Inflammatory macrophage (primary cell): ENCODE measurements around the gene ACLY.
"Not testable (repeated sequence)": the region's sequence is repeated elsewhere in the genome, so short reads cannot be mapped to it uniquely, and the experiment has no call there.

Experiments used
- DNase-seq, 2 donors: peaks; one replicate each; pipeline ENCODE4 v3.0.0-alpha.2; 2020 to 2022

Gene ACLY

DNA sequence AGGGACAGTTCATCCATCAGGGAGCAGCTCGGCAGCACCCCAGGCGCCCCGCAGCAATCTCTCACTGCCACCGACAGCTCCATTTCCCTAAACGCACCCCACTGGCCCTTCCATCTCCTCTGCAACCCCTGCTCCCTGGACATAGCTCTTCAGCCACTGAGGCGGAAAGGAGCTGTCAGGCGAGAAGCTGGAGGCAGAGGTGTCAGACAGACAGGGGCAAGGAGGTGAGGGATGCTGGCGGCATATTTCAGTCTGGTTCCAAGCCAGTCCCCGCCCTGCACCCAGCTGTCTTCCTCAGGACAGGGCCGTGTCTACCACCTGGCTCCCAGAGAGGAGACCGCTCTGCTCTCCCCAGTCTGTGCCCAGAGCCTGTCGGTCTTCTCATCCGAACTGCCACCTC, 9.7 kb downstream of the ACLY start:
- no peak for DNase-seq

GRCh38 chr17:41907633-41908539, 10.9 kb downstream of the ACLY start:
- no peak for DNase-seq

GRCh38 chr17:41907185-41907556, 11.6 kb downstream of the ACLY start:
- DNase-seq: no peak

- DNase-seq: no peak
These were observed 12.1 kb downstream of the ACLY start for GRCh38 chr17:41906465-41907184.

DNA sequence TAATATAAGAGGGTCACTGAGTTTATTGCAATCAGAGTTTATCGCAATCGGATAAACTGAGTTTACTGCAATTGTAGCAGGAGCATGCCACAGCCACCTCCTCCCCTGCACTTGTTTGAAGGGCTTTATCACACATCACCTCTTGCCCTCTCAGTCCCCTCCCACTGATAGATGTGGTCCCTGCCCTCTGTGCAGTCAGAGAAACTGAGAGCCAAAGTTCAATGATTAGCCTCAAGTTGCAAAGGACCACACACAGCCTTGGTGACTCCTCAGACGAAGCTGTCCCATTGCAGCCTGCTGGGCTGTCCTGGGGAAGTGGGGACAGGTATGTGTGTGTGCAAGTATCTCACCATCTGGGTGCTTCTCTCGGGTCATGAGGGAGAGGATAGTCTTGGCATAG, 13.6 kb downstream of the ACLY start:
- no peak for DNase-seq

GRCh38 chr17:41904242-41904841, 14.4 kb downstream of the ACLY start:
- DNase-seq: no peak

- DNase-seq: no peak
These were observed 17.1 kb downstream of the ACLY start for GRCh38 chr17:41901646-41902045.

DNA sequence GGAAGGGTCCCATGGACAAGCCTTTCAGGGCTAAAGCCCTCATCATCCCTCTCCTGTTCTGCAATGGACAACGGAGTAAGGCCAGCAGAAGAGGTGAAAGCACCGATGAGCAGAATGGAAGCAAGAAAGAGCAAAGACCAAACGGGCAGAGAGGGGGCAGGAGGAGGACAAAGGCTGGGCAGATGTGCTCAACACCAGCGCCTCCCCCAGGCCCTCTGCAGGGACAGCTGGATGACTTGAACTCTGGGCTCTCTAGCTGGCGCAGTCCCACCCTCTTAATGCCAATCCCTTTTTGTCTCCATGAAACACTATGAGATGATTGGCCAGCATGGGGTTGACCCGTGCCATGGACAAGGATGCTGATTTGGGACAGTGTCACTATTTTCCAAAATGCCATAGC, 22.0 kb downstream of the ACLY start:
- DNase-seq: no peak

DNA sequence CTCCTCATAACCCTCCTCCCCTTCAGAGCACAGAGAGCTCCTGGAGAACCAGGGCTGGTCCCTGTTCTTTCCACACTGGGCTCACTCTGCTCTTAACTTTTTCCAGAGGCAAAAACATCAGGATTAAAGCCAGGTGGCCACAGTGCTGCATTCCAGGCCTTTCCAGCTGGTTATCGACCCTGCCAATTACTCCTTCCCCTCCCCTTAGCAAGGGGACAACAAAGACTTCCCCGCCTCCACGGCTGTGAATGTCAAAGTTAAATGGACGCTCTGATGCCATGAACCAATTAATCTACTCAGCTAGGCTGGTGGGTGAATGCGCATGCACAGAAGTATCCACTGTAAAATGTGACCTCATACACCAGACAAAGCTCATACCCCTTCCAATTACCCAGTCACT, 23.1 kb downstream of the ACLY start:
- DNase-seq: no peak

GRCh38 chr17:41894791-41895331, 23.9 kb downstream of the ACLY start:
- no peak for DNase-seq

DNA sequence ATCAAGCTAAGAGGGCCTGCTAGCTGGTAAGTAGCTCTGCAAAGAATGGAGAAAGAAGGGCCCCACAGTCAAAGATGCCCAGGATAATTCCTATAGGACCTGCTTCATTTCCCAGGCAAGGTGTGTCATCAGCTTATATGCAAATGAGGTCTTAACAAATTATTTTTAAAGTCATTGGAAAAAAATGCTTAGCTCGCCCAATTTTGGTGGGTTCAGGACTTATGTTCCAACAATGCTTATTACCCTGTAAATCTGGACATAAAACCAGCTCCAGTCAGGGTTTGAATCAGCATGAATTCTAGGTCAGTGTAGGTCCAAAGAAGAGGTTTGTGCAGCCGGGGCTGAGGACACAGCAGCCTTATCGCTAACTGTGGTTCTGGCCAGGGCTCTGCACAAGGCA, 25.4 kb downstream of the ACLY start:
- DNase-seq: no peak

DNA sequence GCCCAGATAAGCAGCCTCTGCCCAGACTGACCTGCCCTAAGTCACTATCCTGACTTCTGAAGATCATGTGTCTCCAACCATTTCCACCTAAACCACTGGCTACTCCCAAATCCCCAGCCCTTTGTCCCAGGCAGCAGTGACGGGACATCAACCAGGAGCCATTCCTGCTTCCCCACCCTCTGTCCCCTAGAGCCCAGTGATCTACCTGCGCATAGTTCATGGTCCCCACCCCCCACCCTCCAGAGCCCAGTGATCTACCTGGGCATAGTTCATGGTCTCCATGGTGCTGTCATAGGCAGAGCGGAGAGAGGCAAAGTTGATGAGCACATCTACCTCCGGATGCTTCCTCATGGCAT, 26.8 kb downstream of the ACLY start:
- DNase-seq: no peak

DNA sequence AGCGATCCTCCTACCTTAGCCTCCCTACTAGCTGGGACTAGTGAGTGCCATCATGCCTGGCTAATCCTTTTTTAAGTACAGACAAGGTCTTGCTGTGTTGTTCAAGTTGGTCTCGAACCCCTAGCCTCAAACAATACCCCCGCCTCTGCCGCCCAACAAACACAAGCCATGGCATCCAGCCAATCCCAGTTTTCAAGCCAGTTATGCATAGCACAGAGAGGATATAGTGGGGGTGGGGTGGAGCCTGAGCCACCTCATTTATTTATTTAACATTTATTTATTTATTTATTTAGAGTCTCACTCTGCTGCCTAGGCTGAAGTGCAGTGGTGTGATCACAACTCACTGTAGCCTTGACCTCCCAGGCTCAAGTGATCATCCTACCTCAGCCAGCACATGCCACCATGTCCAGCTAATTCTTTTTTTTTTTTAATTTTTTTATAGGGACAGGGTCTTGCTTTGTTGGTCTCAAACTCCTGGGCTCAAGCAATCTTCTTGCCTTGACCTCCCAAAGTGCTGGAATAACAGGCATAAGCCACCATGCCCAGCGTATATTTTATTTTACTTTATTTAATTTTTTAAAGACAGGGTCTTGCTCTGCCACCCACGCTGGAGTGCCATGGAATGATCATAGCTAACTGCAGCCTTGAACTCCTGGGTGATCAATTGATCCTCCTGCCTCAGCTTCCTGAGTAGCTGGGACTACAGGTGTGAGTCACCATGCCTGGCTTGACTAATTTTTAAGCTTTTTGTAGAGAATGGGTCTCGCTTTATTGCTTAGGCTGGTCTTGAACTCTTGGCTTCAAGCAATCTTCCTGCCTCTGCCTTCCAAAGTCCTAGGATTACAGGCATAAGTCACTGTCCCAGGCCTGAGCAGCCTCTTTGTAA, 27.4 kb downstream of the ACLY start:
- DNase-seq: no peak

- no peak for DNase-seq
These were observed 30.3 kb downstream of the ACLY start for GRCh38 chr17:41888332-41888965.

DNA sequence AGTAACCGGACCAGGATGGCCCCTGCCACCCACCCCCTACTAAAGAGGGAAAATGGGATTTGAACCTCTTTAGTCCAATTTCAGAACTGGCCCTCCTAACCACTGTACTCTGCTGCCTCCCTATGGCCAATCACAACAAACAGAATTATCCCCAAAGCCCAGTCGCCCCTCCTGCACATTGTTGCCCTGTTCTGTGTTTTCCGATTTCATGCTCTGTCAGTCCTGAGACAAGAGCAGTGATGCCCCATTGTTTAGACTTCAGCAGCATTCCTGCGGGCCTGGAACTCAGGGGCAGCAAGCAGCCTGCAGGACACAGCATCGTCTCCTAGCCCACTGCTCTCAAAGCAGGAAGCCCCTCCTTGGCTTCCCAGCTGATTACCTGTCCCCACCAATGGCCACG, 33.0 kb downstream of the ACLY start:
- DNase-seq: no peak

DNA sequence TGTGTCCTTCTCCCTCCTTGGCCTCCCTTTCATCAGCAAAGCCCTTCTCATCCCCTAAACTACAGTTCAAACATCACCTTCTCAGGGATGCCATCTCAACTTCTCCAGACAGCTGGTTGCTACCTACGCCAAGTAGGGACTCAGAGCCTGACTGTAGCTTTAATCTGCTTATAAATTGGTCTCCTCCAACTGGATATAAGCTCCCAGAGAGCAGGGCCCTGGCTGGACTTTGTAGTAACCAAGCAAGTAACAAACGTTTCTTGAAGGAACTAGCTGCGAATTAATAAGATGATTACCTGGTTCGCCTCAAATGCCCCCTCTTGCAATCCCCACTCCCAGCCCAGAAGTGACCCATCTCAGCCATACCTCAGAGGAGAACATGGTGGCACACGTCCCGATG, 36.0 kb downstream of the ACLY start:
- DNase-seq: no peak

GRCh38 chr17:41880130-41880529, 38.6 kb downstream of the ACLY start:
- no peak for DNase-seq

- not testable (repeated sequence) for DNase-seq
These were observed 44.5 kb downstream of the ACLY start for GRCh38 chr17:41874293-41874670.

- DNase-seq: no peak
These were observed 45.0 kb downstream of the ACLY start for GRCh38 chr17:41873559-41874292.

DNA sequence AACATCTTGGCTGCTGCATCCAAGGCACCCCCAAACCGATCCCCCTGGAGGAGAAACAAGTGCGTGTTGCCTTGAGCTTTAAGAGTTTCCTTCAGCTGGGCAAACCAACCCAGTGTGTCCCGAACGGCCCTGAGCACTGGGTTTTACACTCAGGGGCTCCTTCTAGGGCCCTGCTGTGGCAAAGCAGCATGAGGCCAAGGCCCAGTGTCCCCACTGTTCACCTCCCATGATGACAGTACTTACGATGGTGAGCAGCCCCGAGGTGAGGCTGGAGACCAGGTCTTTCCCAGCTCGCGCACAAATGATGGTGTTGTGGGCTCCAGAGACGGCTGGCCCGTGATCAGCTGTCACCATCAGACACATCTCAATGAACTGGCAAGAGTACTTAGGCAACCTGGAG, 47.0 kb downstream of the ACLY start:
- DNase-seq: no peak

DNA sequence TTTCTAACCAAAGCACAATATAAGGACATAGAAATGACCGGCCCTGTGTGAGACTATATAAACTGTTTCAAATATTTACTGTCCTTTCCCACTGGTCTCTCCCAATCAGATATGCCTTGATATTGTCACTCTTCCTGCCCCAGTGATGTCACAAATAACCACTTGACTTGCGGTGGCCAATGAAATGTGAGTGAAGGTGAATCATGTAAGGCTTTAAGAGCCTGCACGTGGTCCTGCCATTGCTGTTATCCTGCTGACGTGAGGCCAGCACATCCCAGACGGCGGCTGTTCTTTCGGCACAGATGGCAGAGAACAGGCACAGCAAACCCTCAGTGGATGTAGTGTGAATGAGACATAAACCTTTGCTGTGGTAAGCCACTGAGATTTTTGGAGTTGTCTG, 48.1 kb downstream of the ACLY start:
- no peak for DNase-seq
